GM13976 (cell line): Measurements from ENCODE around the gene ALCAM.
A peak's percentile ranks its signal among the peaks of the same experiment; 100 is the strongest.

Experiments
- DNase-seq: peaks from one replicate; pipeline ENCODE4 v3.0.0; 2012; ENCODE audit warnings: low spot score
- CTCF ChIP-seq: IDR thresholded peaks from 2 replicates; pipeline ENCODE4 v1.5.1; 2012; ENCODE audit warnings: borderline replicate concordance, mild to moderate bottlenecking; ENCODE audit not compliant: insufficient read depth; ENCODE audit errors: extremely low read depth, missing control alignments, control extremely low read depth
- in situ Hi-C: fragments of 300-500 bp; cut with MboI; formaldehyde crosslinking; loops from one replicate; pipeline ENCODE4 v1.12.0; 2022; ENCODE audit warnings: low sequenced_read_pairs, mixed read lengths, inconsistent platforms; ENCODE audit not compliant: unreplicated experiment

ALCAM gene

GRCh38 chr3:105366326-105367062, at the start of gene ALCAM:
Gene ALCAM, plus strand, starts transcription at chr3:105366909.
- in situ Hi-C loops, result loop anchor here (25.0 kb wide), 2 partner anchors 754 to 1079 kb away; no protein-coding TSS in a partner anchor
- TF ChIP-seq CTCF, result peak; percentile 77
- DNase-seq, result peak; percentile 82

- no peak for DNase-seq
- in situ Hi-C loops, result no loop called here
- no peak for TF ChIP-seq CTCF
These were observed 48.9 kb upstream of the ALCAM start for GRCh38 chr3:105317841-105318240.

GRCh38 chr3:105322570-105323273, 44.0 kb upstream of the ALCAM start:
- DNase-seq, result peak; percentile 38
- in situ Hi-C loops, result no loop called here
- TF ChIP-seq CTCF, result no peak

GRCh38 chr3:105323274-105323599, 43.5 kb upstream of the ALCAM start:
- TF ChIP-seq CTCF, result no peak
- in situ Hi-C loops, result no loop called here
- no peak for DNase-seq

GRCh38 chr3:105324951-105325350, 41.8 kb upstream of the ALCAM start:
- DNase-seq, result no peak
- in situ Hi-C loops, result no loop called here
- TF ChIP-seq CTCF, result no peak

GRCh38 chr3:105327662-105328337, 38.9 kb upstream of the ALCAM start:
- DNase-seq, result no peak
- no peak for TF ChIP-seq CTCF
- in situ Hi-C loops, result no loop called here
